H1 (cell line): Measurements from ENCODE around the gene CPED1. TPM values are rescaled to one million over a fixed set of nuclear protein-coding genes. Genes with fewer than 3 reads are reported as not detected.

ENCODE experiments used
- CTCF ChIA-PET: fragments of 300-600 bp; sonication (Branson Sonifier 250); formaldehyde crosslinking; loops from one replicate; lab custom pipeline; 2021; ENCODE audit not compliant: partially characterized antibody; lab: Charles Lee
- POLR2A ChIA-PET: fragments of 300-600 bp; sonication (Branson Sonifier 250); formaldehyde crosslinking; loops from one replicate; lab custom pipeline; 2021; ENCODE audit warnings: inconsistent platforms; ENCODE audit not compliant: partially characterized antibody; lab: Charles Lee
- DNase-seq, 2 experiments: peaks; one replicate each; pipeline versions ENCODE4 v3.0.0 to v3.0.0-alpha.2; 2010 to 2022; ENCODE audit warnings: low spot score in 2 of 2, low read depth in 1 of 2, mixed read lengths in 1 of 2
- FAIRE-seq: peaks from 2 replicates; lab custom pipeline; 2011; peaks lifted over from hg19 to GRCh38; lab: Jason Lieb, UNC
- H2AFZ ChIP-seq: 2 replicates; pipeline ENCODE4 v1.8.1; 2012; ENCODE audit warnings: low read length, inconsistent platforms
- H2AK5ac ChIP-seq: 2 replicates; pipeline ENCODE4 v1.6.1; 2013; ENCODE audit warnings: low read depth, low read length
- H2BK120ac ChIP-seq: replicated peaks from 2 replicates; pipeline ENCODE3; 2013; ENCODE audit warnings: low read depth, low read length, inconsistent platforms
- H2BK12ac ChIP-seq: 2 replicates; pipeline ENCODE4 v1.6.1; 2013; ENCODE audit warnings: low read depth, low read length
- H2BK15ac ChIP-seq: 2 replicates; pipeline ENCODE4 v1.6.1; 2013; ENCODE audit warnings: low read length
- H2BK20ac ChIP-seq: 2 replicates; pipeline ENCODE4 v1.6.1; 2013; ENCODE audit warnings: low read length
- H2BK5ac ChIP-seq: 2 replicates; pipeline ENCODE4 v1.6.1; 2013; ENCODE audit warnings: low read depth, low read length
- H3K14ac ChIP-seq: 2 replicates; pipeline ENCODE4 v1.6.1; 2013; ENCODE audit warnings: inconsistent platforms; ENCODE audit not compliant: insufficient read length
- H3K18ac ChIP-seq: 2 replicates; pipeline ENCODE4 v1.6.1; 2013; ENCODE audit warnings: low read length; ENCODE audit errors: extremely low read depth
- H3K23ac ChIP-seq: 2 replicates; pipeline ENCODE4 v1.6.1; 2013; ENCODE audit warnings: inconsistent platforms; ENCODE audit not compliant: insufficient read length
- H3K23me2 ChIP-seq: 2 replicates; pipeline ENCODE4 v1.6.1; 2013; ENCODE audit warnings: low read depth, low read length
- H3K27ac ChIP-seq: 2 replicates; pipeline ENCODE4 v1.6.1; 2011; ENCODE audit warnings: low read depth, low read length, inconsistent platforms
- H3K27me3 ChIP-seq, 4 experiments: replicated peaks in 1 of 4; 1 replicate in 1 of 4; 2 replicates in 3 of 4; pipeline versions ENCODE4 v1.6.1 to v1.8.1; 2011 to 2013; ENCODE audit warnings: low read length in 3 of 4, mild to moderate bottlenecking in 3 of 4, inconsistent platforms in 2 of 4, mixed read lengths in 2 of 4, moderate library complexity in 1 of 4; ENCODE audit not compliant: control insufficient read depth in 3 of 4, insufficient read depth in 3 of 4; ENCODE audit errors: extremely low read depth in 1 of 4
- H3K36me3 ChIP-seq, 4 experiments: 2 replicates each; pipeline versions ENCODE4 v1.6.1 to v1.8.1; 2011 to 2013; ENCODE audit warnings: mild to moderate bottlenecking in 4 of 4, low read length in 3 of 4, moderate library complexity in 2 of 4, control low read depth in 1 of 4, inconsistent platforms in 1 of 4; ENCODE audit not compliant: insufficient read depth in 4 of 4, control insufficient read depth in 2 of 4
- H3K4ac ChIP-seq: replicated peaks from 2 replicates; pipeline ENCODE3; 2013; ENCODE audit warnings: low read length, low read depth, mixed read lengths, inconsistent platforms; ENCODE audit not compliant: insufficient read length
- H3K4me1 ChIP-seq, 4 experiments: replicated peaks in 1 of 4; 1 replicate in 1 of 4; 2 replicates in 3 of 4; pipeline versions ENCODE4 v1.6.1 to v1.8.1; 2011 to 2013; ENCODE audit warnings: low read length in 3 of 4, inconsistent platforms in 2 of 4, mixed read lengths in 1 of 4; ENCODE audit not compliant: insufficient read depth in 4 of 4, control insufficient read depth in 3 of 4
- H3K4me2 ChIP-seq, 2 experiments: 2 replicates each; pipeline versions ENCODE4 v1.6.1 to v1.8.1; 2011 to 2013; ENCODE audit warnings: low read depth in 2 of 2, low read length in 2 of 2, control low read depth in 1 of 2, inconsistent platforms in 1 of 2, mild to moderate bottlenecking in 1 of 2; ENCODE audit not compliant: insufficient read depth in 1 of 2
- H3K4me3 ChIP-seq, 4 experiments: fragments of 200-600, 300-600 bp in 1 of 4; sonication (generic), shearing (Covaris generic), sonication (Bioruptor Twin) in 1 of 4; 2 replicates each; pipeline versions ENCODE4 v1.5.1 to v1.8.1; 2011 to 2016; ENCODE audit warnings: low read length in 4 of 4, low read depth in 3 of 4, control low read depth in 2 of 4, inconsistent platforms in 2 of 4, mild to moderate bottlenecking in 2 of 4, mixed read lengths in 1 of 4, moderate library complexity in 1 of 4; ENCODE audit not compliant: insufficient read depth in 2 of 4; ENCODE audit errors: extremely low read depth in 1 of 4
- H3K56ac ChIP-seq: replicated peaks from 2 replicates; pipeline ENCODE3; 2013; ENCODE audit warnings: low read depth, mild to moderate bottlenecking, mixed read lengths, low read length, inconsistent platforms; ENCODE audit not compliant: insufficient read length
- H3K79me1 ChIP-seq: 2 replicates; pipeline ENCODE4 v1.6.1; 2013; ENCODE audit warnings: low read depth, low read length, control low read depth
- H3K79me2 ChIP-seq, 2 experiments: 2 replicates each; pipeline versions ENCODE4 v1.6.1 to v1.8.1; 2012 to 2013; ENCODE audit warnings: low read length in 2 of 2, mild to moderate bottlenecking in 2 of 2, inconsistent platforms in 1 of 2; ENCODE audit not compliant: insufficient read depth in 2 of 2, control insufficient read depth in 1 of 2
- H3K9ac ChIP-seq, 4 experiments: replicated peaks in 1 of 4; 1 replicate in 1 of 4; 2 replicates in 3 of 4; pipeline versions ENCODE4 v1.6.1 to v1.8.1; 2011 to 2013; ENCODE audit warnings: low read depth in 3 of 4, low read length in 3 of 4, control low read depth in 2 of 4, mild to moderate bottlenecking in 2 of 4, moderate library complexity in 2 of 4, inconsistent platforms in 1 of 4; ENCODE audit errors: extremely low read depth in 1 of 4
- H3K9me3 ChIP-seq, 2 experiments: 2 replicates each; pipeline versions ENCODE4 v1.6.1 to v1.8.1; 2012 to 2013; ENCODE audit warnings: mild to moderate bottlenecking in 2 of 2, moderate library complexity in 2 of 2, control low read depth in 1 of 2, inconsistent platforms in 1 of 2, low read depth in 1 of 2, low read length in 1 of 2, mixed read lengths in 1 of 2; ENCODE audit not compliant: insufficient read depth in 2 of 2
- H4K20me1 ChIP-seq, 2 experiments: replicated peaks in 1 of 2; 2 replicates each; pipeline versions ENCODE3 to v1.8.1; 2011 to 2013; ENCODE audit warnings: inconsistent platforms in 2 of 2, low read length in 2 of 2, mild to moderate bottlenecking in 1 of 2; ENCODE audit not compliant: insufficient read depth in 2 of 2, control insufficient read depth in 1 of 2
- H4K5ac ChIP-seq: 2 replicates; pipeline ENCODE4 v1.6.1; 2013; ENCODE audit warnings: low read length, low read depth, mixed read lengths, inconsistent platforms; ENCODE audit not compliant: insufficient read length
- H4K8ac ChIP-seq: 2 replicates; pipeline ENCODE4 v1.8.0; 2013; ENCODE audit warnings: mild to moderate bottlenecking, moderate library complexity, low read length, inconsistent platforms; ENCODE audit not compliant: insufficient read depth; ENCODE audit errors: extremely low read depth
- H4K91ac ChIP-seq: replicated peaks from 2 replicates; pipeline ENCODE3; 2013; ENCODE audit warnings: low read length, mixed read lengths, inconsistent platforms; ENCODE audit not compliant: insufficient read length
- BACH1 ChIP-seq: IDR thresholded peaks from 2 replicates; pipeline ENCODE4 v1.6.1; 2012; ENCODE audit warnings: low read length, improper control_type of control experiment
- CHD1 ChIP-seq: IDR thresholded peaks from 2 replicates; pipeline ENCODE4 v1.6.1; 2012; ENCODE audit warnings: low read depth, low read length, improper control_type of control experiment
- CREB1 ChIP-seq: IDR thresholded peaks from 2 replicates; pipeline ENCODE4 v1.6.1; 2012; ENCODE audit warnings: inconsistent platforms
- CTCF ChIP-seq, 3 experiments: IDR thresholded peaks; 1 replicate in 2 of 3; 2 replicates in 1 of 3; pipeline versions ENCODE4 v1.5.1 to v1.6.1; 2011; ENCODE audit warnings: low read length in 3 of 3, mild to moderate bottlenecking in 3 of 3, inconsistent platforms in 2 of 3, low read depth in 1 of 3, moderate library complexity in 1 of 3; ENCODE audit not compliant: insufficient read depth in 1 of 3; ENCODE audit errors: control extremely low read depth in 1 of 3
- NANOG ChIP-seq: IDR thresholded peaks from 2 replicates; pipeline ENCODE4 v1.6.1; 2011; ENCODE audit warnings: low read length, low read depth, mild to moderate bottlenecking, inconsistent platforms; ENCODE audit not compliant: insufficient read depth, poor library complexity, severe bottlenecking
- NRF1 ChIP-seq: IDR thresholded peaks from 2 replicates; pipeline ENCODE4 v1.6.1; 2011; ENCODE audit warnings: mild to moderate bottlenecking, low read depth, low read length, improper control_type of control experiment
- TCF12 ChIP-seq: IDR thresholded peaks from 2 replicates; pipeline ENCODE4 v1.6.1; 2011; ENCODE audit warnings: low read depth, mild to moderate bottlenecking, low read length
- ZNF274 ChIP-seq: IDR thresholded peaks from 2 replicates; pipeline ENCODE4 v1.7.0; 2012; ENCODE audit warnings: low read length, borderline replicate concordance; ENCODE audit errors: extremely low read depth
- WGBS, 2 experiments: shearing (Covaris generic) in 1 of 2; methylation state at CpG; one replicate each; pipeline versions ENCODE4 v1.1.6 to v1.1.7; 2013 to 2015; ENCODE audit warnings: low lambda C conversion rate in 2 of 2, mixed read lengths in 2 of 2, inconsistent platforms in 1 of 2, low coverage in 1 of 2, missing lambda C conversion rate in 1 of 2; ENCODE audit not compliant: insufficient replicate concordance in 2 of 2, insufficient coverage in 1 of 2, insufficient read length in 1 of 2; ENCODE audit errors: extremely low coverage in 1 of 2, missing lambda C conversion rate in 1 of 2; 5-methylcytosine and 5-hydroxymethylcytosine counted together
- polyA plus RNA-seq, 7 experiments: library from polyadenylated mRNA; depleted of rRNA in 3 of 7; stranded (reverse) in 5 of 7; unstranded in 2 of 7; fragments of >200 nt in 5 of 7; fragments of 200-250 nt in 2 of 7; gene quantifications; 1 replicate in 5 of 7; 2 replicates in 1 of 7; 4 replicates in 1 of 7; pipeline versions ENCODE4 v1.2.1 to v1.2.3, GENCODE V29; 2011 to 2013; ENCODE audit warnings: missing spikeins in 2 of 7, mixed read lengths in 2 of 7
- total RNA-seq: library from RNA; stranded (reverse); fragmentation: NEBNext Ultra II Directional; extraction: Animal tissue kit (Norgen Biotek cat#: 25700); gene quantifications from 2 replicates; pipeline ENCODE4 v1.2.1, GENCODE V29; 2021
- TF ChIP-seq, protein P1 (sequence below): IDR thresholded peaks from 2 replicates; pipeline ENCODE4 v1.6.1; 2012; ENCODE audit warnings: low read length, inconsistent platforms

The CPED1 gene
- total and polyA plus RNA-seq, 2 of the 8 experiments (the other 6 are each of a cell fraction or from before 2014, with no cell fraction given) = 0.08 to 0.39 TPM

GRCh38 chr7:121103579-121103978 lies 115.1 kb downstream of the CPED1 start:
- Histone ChIP-seq H3K4me2 (no peak overlapping the region), H3K4me3 (no peak overlapping the region), H3K4me1 (peaks cover 3 to 18% (median 6%) of the 10 kb centered on the region in 4 experiments; a peak in 5 of 7 replicates), H3K9ac (no peak overlapping the region), H2AFZ (no peak overlapping the region), H3K9me3 (no peaks in the 10 kb centered on the region), H4K5ac (no peak overlapping the region), H2BK15ac (no peak overlapping the region), H2BK20ac (no peak overlapping the region), H4K8ac (no peak overlapping the region), H3K79me2 (no peaks in the 10 kb centered on the region), H3K56ac (no peak overlapping the region), H3K27ac (no peak overlapping the region), H2BK5ac (no peak overlapping the region), H3K23me2 (no peaks in the 10 kb centered on the region), H3K18ac (no peak overlapping the region), H3K79me1 (no peaks in the 10 kb centered on the region), H3K4ac (no peak overlapping the region), H3K14ac (no peak overlapping the region), H3K23ac (no peak overlapping the region), H3K36me3 (no peaks in the 10 kb centered on the region), H2BK12ac (no peak overlapping the region), H4K20me1 (no peaks in the 10 kb centered on the region), H2BK120ac (no peak overlapping the region), H2AK5ac (no peak overlapping the region), H4K91ac (no peak overlapping the region), H3K27me3 (no peaks in the 10 kb centered on the region)
- DNase-seq = no peak
- WGBS, 2 experiments = 90% methylated on average over 2 of the region's 2 CpGs; no CpG with 5 or more reads in 1 of the 2 experiments
- FAIRE-seq = no peak
- TF ChIP-seq NRF1 = no peak
- TF ChIP-seq CHD1 = no peak
- no peak for TF ChIP-seq ZNF274
- no peak for TF ChIP-seq BACH1
- no peak for TF ChIP-seq NANOG
- no peak for TF ChIP-seq TCF12
- no peak for TF ChIP-seq CTCF (IDR thresholded peaks at IDR 0.05; ENCODE audit: control extremely low read depth in 1 of 3, insufficient read depth in 1 of 3, low read depth in 1 of 3, low read length in 3 of 3)
- TF ChIP-seq CREB1 = no peak
- TF ChIP-seq, protein P1, sequence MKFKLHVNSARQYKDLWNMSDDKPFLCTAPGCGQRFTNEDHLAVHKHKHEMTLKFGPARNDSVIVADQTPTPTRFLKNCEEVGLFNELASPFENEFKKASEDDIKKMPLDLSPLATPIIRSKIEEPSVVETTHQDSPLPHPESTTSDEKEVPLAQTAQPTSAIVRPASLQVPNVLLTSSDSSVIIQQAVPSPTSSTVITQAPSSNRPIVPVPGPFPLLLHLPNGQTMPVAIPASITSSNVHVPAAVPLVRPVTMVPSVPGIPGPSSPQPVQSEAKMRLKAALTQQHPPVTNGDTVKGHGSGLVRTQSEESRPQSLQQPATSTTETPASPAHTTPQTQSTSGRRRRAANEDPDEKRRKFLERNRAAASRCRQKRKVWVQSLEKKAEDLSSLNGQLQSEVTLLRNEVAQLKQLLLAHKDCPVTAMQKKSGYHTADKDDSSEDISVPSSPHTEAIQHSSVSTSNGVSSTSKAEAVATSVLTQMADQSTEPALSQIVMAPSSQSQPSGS = no peak
- ChIA-PET POLR2A (interaction anchor here (0.7 to 1.2 kb wide), 2 partner anchors 10 to 34 kb away, joined by 3 to 4 read pairs; no protein-coding TSS in a partner anchor), CTCF (interaction anchor here (0.8 to 7.6 kb wide), 2 partner anchors 116 to 282 kb away, joined by 3 to 86 read pairs; partner anchors contain the start of gene CPED1)
